HepG2 (cell line): ENCODE results near the gene C13orf42. TPM values are rescaled to one million over a fixed set of nuclear protein-coding genes. Genes with fewer than 3 reads are reported as not detected.
"Not testable (repeated sequence)": the region's sequence is repeated elsewhere in the genome, so short reads cannot be mapped to it uniquely, and the experiment has no call there.

Experiments used
- ATAC-seq: fragments of 200-7000 bp; cut with Tn5 transposase; 3 replicates; pipeline ENCODE4 v1.9.1; 2020; ENCODE audit warnings: mild to moderate bottlenecking, moderate library complexity
- BruUV-seq: library from RNA; stranded (reverse); fragments of 400-500 nt; replicated peaks from 2 replicates; lab custom pipeline; 2021; lab: Mats Ljungman, UMichigan
- CTCF ChIA-PET: fragments of 300-600 bp; formaldehyde crosslinking; extraction: SDS; loops from one replicate; lab custom pipeline; 2021; ENCODE audit warnings: low total read pairs, inconsistent platforms, low intra/inter-chr PET ratio; lab: Yijun Ruan, JAX
- POLR2A ChIA-PET: fragments of 350-600 bp; sonication (Branson Sonifier 250); formaldehyde crosslinking; loops from one replicate; lab custom pipeline; 2020; ENCODE audit warnings: antibody characterized with exemption, inconsistent platforms; lab: Yijun Ruan, JAX
- DNase-seq: peaks from one replicate; pipeline ENCODE4 v3.0.0-alpha.2; 2015; ENCODE audit warnings: low spot score
- FAIRE-seq: peaks from 3 replicates; lab custom pipeline; 2011; peaks lifted over from hg19 to GRCh38; lab: Jason Lieb, UNC
- H2AFZ ChIP-seq: one replicate; pipeline ENCODE4 v1.6.1; 2011; ENCODE audit warnings: low read length, inconsistent platforms
- H3K27ac ChIP-seq: fragments of 300-600 bp; 3 replicates; pipeline ENCODE4 v1.8.0; 2011; ENCODE audit warnings: mixed run types, mild to moderate bottlenecking, mixed read lengths, low read length, inconsistent platforms; ENCODE audit not compliant: insufficient read depth; ENCODE audit errors: extremely low read length
- H3K27me3 ChIP-seq, 2 experiments: fragments of 200-600 bp in 1 of 2; 2 replicates in 1 of 2; 3 replicates in 1 of 2; pipeline versions ENCODE4 v1.6.0 to v1.8.0; 2011; ENCODE audit warnings: low read length in 2 of 2, mild to moderate bottlenecking in 2 of 2, moderate library complexity in 2 of 2, inconsistent platforms in 1 of 2; ENCODE audit not compliant: insufficient read depth in 2 of 2, control insufficient read depth in 1 of 2
- H3K36me3 ChIP-seq, 2 experiments: fragments of 200-600 bp in 1 of 2; replicated peaks in 1 of 2; 2 replicates in 1 of 2; 3 replicates in 1 of 2; pipeline versions ENCODE4 v1.5.1 to v1.8.0; 2011; ENCODE audit warnings: low read length in 2 of 2, inconsistent platforms in 1 of 2; ENCODE audit not compliant: insufficient read depth in 2 of 2, control insufficient read depth in 1 of 2
- H3K4me1 ChIP-seq: 2 replicates; pipeline ENCODE4 v1.5.1; 2012; ENCODE audit warnings: low read length, inconsistent platforms; ENCODE audit not compliant: insufficient read depth
- H3K4me2 ChIP-seq: 2 replicates; pipeline ENCODE4 v1.6.0; 2011; ENCODE audit warnings: low read depth, low read length, inconsistent platforms
- H3K4me3 ChIP-seq, 3 experiments: fragments of 200-600 bp in 1 of 3; sonication (generic), shearing (Covaris generic) in 1 of 3; replicated peaks in 1 of 3; 2 replicates each; pipeline ENCODE4 v1.5.1; 2011 to 2016; ENCODE audit warnings: low read length in 3 of 3, inconsistent platforms in 2 of 3, low read depth in 2 of 3, mild to moderate bottlenecking in 2 of 3, control low read depth in 1 of 3, mixed read lengths in 1 of 3; ENCODE audit not compliant: insufficient read depth in 1 of 3
- H3K79me2 ChIP-seq: one replicate; pipeline ENCODE4 v1.6.1; 2011; ENCODE audit warnings: low read length, inconsistent platforms; ENCODE audit not compliant: insufficient read depth
- H3K9ac ChIP-seq: 2 replicates; pipeline ENCODE4 v1.6.0; 2011; ENCODE audit warnings: mild to moderate bottlenecking, low read depth, low read length, inconsistent platforms; ENCODE audit not compliant: insufficient read depth
- H3K9me3 ChIP-seq: 2 replicates; pipeline ENCODE4 v1.5.1; 2012; ENCODE audit warnings: mild to moderate bottlenecking, low read length
- H4K20me1 ChIP-seq: 2 replicates; pipeline ENCODE4 v1.6.0; 2011; ENCODE audit warnings: inconsistent platforms, mild to moderate bottlenecking, low read length, moderate library complexity; ENCODE audit not compliant: insufficient read depth
- ELF4 ChIP-seq: sonication (generic); formaldehyde crosslinking; IDR thresholded peaks from 2 replicates; pipeline ENCODE4 v1.5.0; 2020; ENCODE audit warnings: missing genetic modification reagents, mild to moderate bottlenecking, moderate library complexity, borderline replicate concordance
- ZSCAN9 ChIP-seq: IDR thresholded peaks from 2 replicates; pipeline ENCODE4 v1.6.1; 2016; ENCODE audit warnings: borderline replicate concordance
- WGBS: methylation state at CpG from one replicate; pipeline ENCODE4 v1.1.6; 2017; ENCODE audit warnings: low lambda C conversion rate; 5-methylcytosine and 5-hydroxymethylcytosine counted together
- in situ Hi-C: cut with HindIII; loops from 2 replicates; pipeline ENCODE4 v1.10.0; 2017; ENCODE audit warnings: low pct_unique_long_range_greater_than_20kb; ENCODE audit not compliant: extremely low pct_ligation_motif_present
- intact Hi-C: fragments of 100-400 bp; cut with micrococcal nuclease; formaldehyde crosslinking; loops from one replicate; pipeline ENCODE4 v1.10.0; 2022; ENCODE audit not compliant: unreplicated experiment
- polyA plus RNA-seq, 8 experiments: library from polyadenylated mRNA; depleted of rRNA in 3 of 8; stranded (reverse) in 7 of 8; unstranded in 1 of 8; fragments of >200 nt; fragmentation: Illumina TruSeq in 4 of 8; extraction: Trizol in 4 of 8; gene quantifications; 2 replicates each; pipeline versions ENCODE4 v1.2.1 to v1.2.3, GENCODE V29; 2011 to 2016; ENCODE audit warnings: low read depth in 4 of 8, missing spikeins in 1 of 8, mixed read lengths in 1 of 8; ENCODE audit not compliant: insufficient read depth in 1 of 8
- total RNA-seq, 5 experiments: library from RNA; depleted of rRNA; stranded (reverse); fragments of >200 nt; fragmentation: Illumina TruSeq; extraction: Trizol; gene quantifications; 2 replicates each; pipeline ENCODE4 v1.2.3, GENCODE V29; 2016; ENCODE audit warnings: low read depth in 1 of 5

The C13orf42 gene
- total and polyA plus RNA-seq, 2 of the 13 experiments (the other 11 are each of a cell fraction or from before 2014, with no cell fraction given) = not detected

- H4K20me1 ChIP-seq = no peaks in the 10 kb centered on the region
- H3K9ac ChIP-seq = no peak overlapping the region
- no peaks in the 10 kb centered on the region for H3K79me2 ChIP-seq
- H3K9me3 ChIP-seq = no peaks in the 10 kb centered on the region
- BruUV-seq = no TSS peak
- H3K36me3 ChIP-seq = no peaks in the 10 kb centered on the region
- H3K27me3 ChIP-seq = peaks cover 0 to 4% of the 10 kb centered on the region in 2 experiments; a peak in 1 of 5 replicates
- H3K27ac ChIP-seq = no peak overlapping the region
- ATAC-seq (no peak), FAIRE-seq (no peak), DNase-seq (no peak)
- 0% methylated on average over 1 of the region's 5 CpGs for WGBS
- intact Hi-C loops = no loop called here
- no peak overlapping the region for H2AFZ ChIP-seq
- no peak overlapping the region for H3K4me2 ChIP-seq
- no peak overlapping the region for H3K4me3 ChIP-seq
- CTCF ChIA-PET = no interaction called here
- TF ChIP-seq ZSCAN9 = no peak
- TF ChIP-seq ELF4 (CRISPR knock-in tag) = no peak
- in situ Hi-C loops = no loop called here
- H3K4me1 ChIP-seq = no peaks in the 10 kb centered on the region
- POLR2A ChIA-PET = no interaction called here
Observed at GRCh38 chr13:51083706-51084105, 27.4 kb downstream of the C13orf42 start.

GRCh38 chr13:51080478-51081065 lies 30.5 kb downstream of the C13orf42 start:
- H3K4me1 ChIP-seq, H3K4me3 ChIP-seq, H3K27me3 ChIP-seq, CTCF ChIA-PET, H3K4me2 ChIP-seq, POLR2A ChIA-PET, H3K79me2 ChIP-seq, FAIRE-seq, H3K27ac ChIP-seq, intact Hi-C loops, DNase-seq, H3K36me3 ChIP-seq, H3K9me3 ChIP-seq, ATAC-seq, BruUV-seq, H2AFZ ChIP-seq, H3K9ac ChIP-seq, in situ Hi-C loops, H4K20me1 ChIP-seq: not testable (repeated sequence)
- 50% methylated on average over 2 of the region's 23 CpGs for WGBS
